ENCODE data around the gene ST6GAL1.

DNA sequence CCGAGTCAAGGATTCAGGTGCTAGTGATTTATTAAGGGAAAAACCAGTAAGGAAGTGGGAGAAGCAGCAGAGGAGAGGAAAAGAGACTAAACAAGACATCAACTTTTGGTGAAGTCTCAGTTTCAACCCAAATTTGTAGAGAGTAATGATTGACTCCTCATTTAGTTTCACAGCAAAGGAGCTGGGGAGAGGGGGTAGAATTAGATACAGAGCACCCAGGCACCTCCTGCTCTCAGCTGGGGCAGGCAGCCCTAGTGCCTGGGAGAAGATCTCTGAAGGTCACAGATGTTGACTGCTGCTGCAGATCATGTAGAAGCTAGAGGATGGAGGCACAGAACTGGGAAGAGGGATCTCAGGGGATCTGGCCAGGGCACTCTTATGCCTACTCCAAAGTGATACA lies 179.8 kb downstream of the ST6GAL1 start:
- TF ChIP-seq, protein P1, sequence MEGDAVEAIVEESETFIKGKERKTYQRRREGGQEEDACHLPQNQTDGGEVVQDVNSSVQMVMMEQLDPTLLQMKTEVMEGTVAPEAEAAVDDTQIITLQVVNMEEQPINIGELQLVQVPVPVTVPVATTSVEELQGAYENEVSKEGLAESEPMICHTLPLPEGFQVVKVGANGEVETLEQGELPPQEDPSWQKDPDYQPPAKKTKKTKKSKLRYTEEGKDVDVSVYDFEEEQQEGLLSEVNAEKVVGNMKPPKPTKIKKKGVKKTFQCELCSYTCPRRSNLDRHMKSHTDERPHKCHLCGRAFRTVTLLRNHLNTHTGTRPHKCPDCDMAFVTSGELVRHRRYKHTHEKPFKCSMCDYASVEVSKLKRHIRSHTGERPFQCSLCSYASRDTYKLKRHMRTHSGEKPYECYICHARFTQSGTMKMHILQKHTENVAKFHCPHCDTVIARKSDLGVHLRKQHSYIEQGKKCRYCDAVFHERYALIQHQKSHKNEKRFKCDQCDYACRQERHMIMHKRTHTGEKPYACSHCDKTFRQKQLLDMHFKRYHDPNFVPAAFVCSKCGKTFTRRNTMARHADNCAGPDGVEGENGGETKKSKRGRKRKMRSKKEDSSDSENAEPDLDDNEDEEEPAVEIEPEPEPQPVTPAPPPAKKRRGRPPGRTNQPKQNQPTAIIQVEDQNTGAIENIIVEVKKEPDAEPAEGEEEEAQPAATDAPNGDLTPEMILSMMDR (IDR thresholded peaks at IDR 0.05; ENCODE audit: borderline replicate concordance, extremely low read depth, low read length, poor library complexity, severe bottlenecking): no peak
- no peak for TF ChIP-seq EZH2 (IDR thresholded peaks at IDR 0.05; ENCODE audit: borderline replicate concordance, low read depth, low read length, severe bottlenecking)

All from DND-41 (cell line).